HEK293 (cell line): ENCODE measurements around the gene ANKH.

Experiments used
- CTCF ChIP-seq: fragments of 450-650 bp; formaldehyde crosslinking; IDR thresholded peaks from 2 replicates; pipeline ENCODE4 v1.5.1; 2016; ENCODE audit warnings: missing biosample characterization, missing genetic modification characterization
- GFI1B ChIP-seq: fragments of 450-650 bp; formaldehyde crosslinking; IDR thresholded peaks from 2 replicates; pipeline ENCODE4 v1.5.1; 2016; ENCODE audit warnings: missing biosample characterization, missing genetic modification characterization
- GLIS2 ChIP-seq: fragments of 450-650 bp; formaldehyde crosslinking; IDR thresholded peaks from 2 replicates; pipeline ENCODE4 v1.5.1; 2016; ENCODE audit warnings: missing biosample characterization, missing genetic modification characterization
- REST ChIP-seq: fragments of 450-650 bp; formaldehyde crosslinking; IDR thresholded peaks from 2 replicates; pipeline ENCODE4 v1.5.1; 2016; ENCODE audit warnings: missing biosample characterization, missing genetic modification characterization
- ZBTB17 ChIP-seq: fragments of 450-650 bp; formaldehyde crosslinking; IDR thresholded peaks from 2 replicates; pipeline ENCODE4 v1.5.1; 2016; ENCODE audit warnings: missing biosample characterization, missing genetic modification characterization
- ZNF114 ChIP-seq: fragments of 450-650 bp; formaldehyde crosslinking; IDR thresholded peaks from 2 replicates; pipeline ENCODE4 v1.5.0; 2017; ENCODE audit warnings: missing biosample characterization, missing genetic modification characterization
- ZNF121 ChIP-seq: fragments of 450-650 bp; formaldehyde crosslinking; IDR thresholded peaks from 2 replicates; pipeline ENCODE4 v1.5.1; 2016; ENCODE audit warnings: missing biosample characterization, missing genetic modification characterization
- ZNF274 ChIP-seq, 2 experiments: fragments of 200-500 bp in 1 of 2; fragments of 450-650 bp in 1 of 2; sonication (Bioruptor generic) in 1 of 2; formaldehyde crosslinking in 1 of 2; IDR thresholded peaks; 2 replicates each; pipeline versions ENCODE4 v1.5.1 to v1.6.1; 2014 to 2016; ENCODE audit warnings: borderline replicate concordance in 1 of 2, inconsistent platforms in 1 of 2, low read length in 1 of 2, missing biosample characterization in 1 of 2, missing genetic modification characterization in 1 of 2
- ZNF341 ChIP-seq: fragments of 450-650 bp; formaldehyde crosslinking; IDR thresholded peaks from 2 replicates; pipeline ENCODE4; 2016; ENCODE audit warnings: low read depth, missing biosample characterization, missing genetic modification characterization
- ZNF366 ChIP-seq: fragments of 450-650 bp; formaldehyde crosslinking; conservative IDR thresholded peaks from 2 replicates; pipeline ENCODE4 v1.5.1; 2016; ENCODE audit warnings: missing biosample characterization, missing genetic modification characterization
- ZNF510 ChIP-seq: fragments of 450-650 bp; formaldehyde crosslinking; IDR thresholded peaks from 2 replicates; pipeline ENCODE4 v1.5.1; 2018; ENCODE audit warnings: mild to moderate bottlenecking, missing genetic modification characterization, missing biosample characterization; ENCODE audit not compliant: insufficient replicate concordance
- ZNF560 ChIP-seq: fragments of 450-650 bp; formaldehyde crosslinking; IDR thresholded peaks from 2 replicates; pipeline ENCODE4 v1.5.1; 2017; ENCODE audit warnings: missing biosample characterization, missing genetic modification characterization, borderline replicate concordance
- ZNF639 ChIP-seq: fragments of 450-650 bp; formaldehyde crosslinking; IDR thresholded peaks from 2 replicates; pipeline ENCODE4 v1.5.1; 2016; ENCODE audit warnings: missing biosample characterization, missing genetic modification characterization

- TF ChIP-seq CTCF (no peak), ZNF366 (tag by site-specific recombination) (no peak), GFI1B (no peak), GLIS2 (tag by site-specific recombination) (no peak), REST (no peak), ZNF510 (tag by site-specific recombination) (no peak), ZNF121 (peak; percentile 77), ZNF114 (tag by site-specific recombination) (no peak), ZNF639 (no peak), ZNF341 (tag by site-specific recombination) (no peak), ZBTB17 (tag by site-specific recombination) (no peak), ZNF560 (tag by site-specific recombination) (no peak), ZNF274 (IDR thresholded peaks at IDR 0.05; ENCODE audit: low read length) (no peak), ZNF274 (tag by site-specific recombination; IDR thresholded peaks at IDR 0.05; ENCODE audit: borderline replicate concordance) (no peak)
Observed at GRCh38 chr5:14696851-14697250, 174.7 kb downstream of the ANKH start.
